Measurements from ENCODE around the gene MROH2A. TPM values are rescaled to one million over a fixed set of nuclear protein-coding genes. Genes with fewer than 3 reads are reported as not detected.
A peak's percentile ranks its signal among the peaks of the same experiment; 100 is the strongest.

MROH2A gene
- total and polyA plus RNA-seq, 8 donors, result 1.1 to 4.0 (median 1.4) TPM; not detected in 5

DNA sequence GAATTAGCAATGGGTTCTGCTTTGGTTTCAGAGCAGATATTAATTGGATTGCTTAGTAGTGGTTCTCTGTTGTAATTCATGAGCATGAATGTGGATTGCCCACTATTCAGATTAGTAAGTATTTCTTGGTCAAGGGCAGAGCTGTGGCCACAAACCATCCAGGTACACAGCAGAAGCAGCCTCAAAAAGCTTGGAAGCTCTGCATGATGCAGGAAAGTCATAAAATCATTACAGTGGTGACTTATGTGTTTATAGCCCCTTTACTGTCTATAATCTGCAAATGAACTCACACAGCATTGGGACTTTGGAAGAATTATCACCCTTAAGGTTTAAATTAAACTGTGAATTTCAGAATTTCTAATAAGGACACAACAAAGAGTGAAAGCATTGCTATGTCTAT lies 20.0 kb upstream of the MROH2A start:
- intact Hi-C loops (cut with DNase I; ENCODE audit: low total_unique reads), result no loop called here
- no peak for DNase-seq
- Histone ChIP-seq H3K4me3 (no peak overlapping the region), H3K36me3 (no peaks in the 10 kb centered on the region), H3K27ac (no peak overlapping the region), H3K4me1 (peaks cover 0 to 5% (median 0%) of the 10 kb centered on the region in 4 donors), H3K27me3 (no peaks in the 10 kb centered on the region), H3K9me3 (no peaks in the 10 kb centered on the region)
- TF ChIP-seq POLR2A (IDR thresholded peaks at IDR 0.05) (no peak), EP300 (IDR thresholded peaks at IDR 0.05) (no peak), POLR2AphosphoS5 (IDR thresholded peaks at IDR 0.05) (no peak)
- TF ChIP-seq, protein P1, sequence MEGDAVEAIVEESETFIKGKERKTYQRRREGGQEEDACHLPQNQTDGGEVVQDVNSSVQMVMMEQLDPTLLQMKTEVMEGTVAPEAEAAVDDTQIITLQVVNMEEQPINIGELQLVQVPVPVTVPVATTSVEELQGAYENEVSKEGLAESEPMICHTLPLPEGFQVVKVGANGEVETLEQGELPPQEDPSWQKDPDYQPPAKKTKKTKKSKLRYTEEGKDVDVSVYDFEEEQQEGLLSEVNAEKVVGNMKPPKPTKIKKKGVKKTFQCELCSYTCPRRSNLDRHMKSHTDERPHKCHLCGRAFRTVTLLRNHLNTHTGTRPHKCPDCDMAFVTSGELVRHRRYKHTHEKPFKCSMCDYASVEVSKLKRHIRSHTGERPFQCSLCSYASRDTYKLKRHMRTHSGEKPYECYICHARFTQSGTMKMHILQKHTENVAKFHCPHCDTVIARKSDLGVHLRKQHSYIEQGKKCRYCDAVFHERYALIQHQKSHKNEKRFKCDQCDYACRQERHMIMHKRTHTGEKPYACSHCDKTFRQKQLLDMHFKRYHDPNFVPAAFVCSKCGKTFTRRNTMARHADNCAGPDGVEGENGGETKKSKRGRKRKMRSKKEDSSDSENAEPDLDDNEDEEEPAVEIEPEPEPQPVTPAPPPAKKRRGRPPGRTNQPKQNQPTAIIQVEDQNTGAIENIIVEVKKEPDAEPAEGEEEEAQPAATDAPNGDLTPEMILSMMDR (IDR thresholded peaks at IDR 0.05), result no peak

DNA sequence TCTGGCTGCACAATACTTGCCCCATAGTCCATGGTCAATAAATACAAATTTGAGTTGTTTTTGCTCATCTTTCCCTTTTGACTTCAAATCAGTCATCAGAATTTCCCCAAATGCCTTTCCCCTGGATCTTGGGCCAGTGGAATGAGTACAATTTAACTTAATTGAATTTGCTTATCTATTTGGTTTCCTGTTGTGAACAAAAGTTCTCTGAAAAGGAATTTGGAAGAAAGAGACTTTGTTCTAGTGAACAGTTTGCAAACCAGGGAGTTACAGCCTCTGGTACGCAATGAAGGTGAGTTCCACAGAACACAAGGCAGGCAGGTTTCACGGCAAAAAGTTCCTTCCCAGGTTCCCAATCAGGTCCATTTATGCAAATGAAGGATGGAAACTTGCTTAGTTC lies 19.3 kb upstream of the MROH2A start:
- no peak overlapping the region for H3K4me3 ChIP-seq
- H3K27me3 ChIP-seq, result no peaks in the 10 kb centered on the region
- intact Hi-C loops (cut with DNase I; ENCODE audit: low total_unique reads), result no loop called here
- WGBS, 5 donors, result 85 to 95% (median 88%) methylated on average over 2 of the region's 2 CpGs
- TF ChIP-seq POLR2A (IDR thresholded peaks at IDR 0.05) (no peak), POLR2AphosphoS5 (IDR thresholded peaks at IDR 0.05) (no peak), EP300 (IDR thresholded peaks at IDR 0.05) (no peak)
- TF ChIP-seq, protein P1 (IDR thresholded peaks at IDR 0.05), result no peak
- H3K4me1 ChIP-seq, result peaks cover 0 to 5% (median 0%) of the 10 kb centered on the region in 4 donors
- no peaks in the 10 kb centered on the region for H3K9me3 ChIP-seq
- no peak overlapping the region for H3K27ac ChIP-seq
- no peaks in the 10 kb centered on the region for H3K36me3 ChIP-seq
- no peak for DNase-seq

DNA sequence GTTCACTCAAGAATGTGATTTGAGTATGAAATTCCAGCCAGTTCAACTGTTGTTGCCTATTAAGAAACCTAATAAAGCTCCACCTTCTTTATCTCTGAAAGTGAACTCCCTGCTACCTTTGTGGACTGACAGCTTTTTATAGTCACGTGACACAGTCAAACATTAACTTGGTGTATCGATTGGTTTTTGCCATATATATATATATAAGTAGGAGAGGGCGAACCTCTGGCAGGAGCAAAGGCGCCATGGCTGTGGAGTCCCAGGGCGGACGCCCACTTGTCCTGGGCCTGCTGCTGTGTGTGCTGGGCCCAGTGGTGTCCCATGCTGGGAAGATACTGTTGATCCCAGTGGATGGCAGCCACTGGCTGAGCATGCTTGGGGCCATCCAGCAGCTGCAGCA lies 18.1 kb upstream of the MROH2A start, which contains the start of gene UGT1A1:
UGT1A1 (plus strand) TSS at position 228 of the 400 bp plus-strand sequence; CDS start at position 246, 18 bp downstream.
- no peaks in the 10 kb centered on the region for H3K27me3 ChIP-seq
- H3K9me3 ChIP-seq, result no peaks in the 10 kb centered on the region
- H3K4me1 ChIP-seq, result peaks cover 0 to 5% (median 0%) of the 10 kb centered on the region in 4 donors
- intact Hi-C loops (cut with DNase I; ENCODE audit: low total_unique reads), result no loop called here
- H3K27ac ChIP-seq, result no peak within 1 kb of the TSS
- H3K4me3 ChIP-seq, result no peak within 1 kb of the TSS
- WGBS, 5 donors, result 72 to 80% (median 77%) methylated on average over 6 of the region's 6 CpGs
- peak in 1 of 2 donors; percentile 36 for DNase-seq
- TF ChIP-seq, protein P1 (IDR thresholded peaks at IDR 0.05), result no peak
- no peak for TF ChIP-seq EP300 (IDR thresholded peaks at IDR 0.05)
- TF ChIP-seq POLR2AphosphoS5 (IDR thresholded peaks at IDR 0.05), result no peak
- TF ChIP-seq POLR2A (IDR thresholded peaks at IDR 0.05), result no peak
- H3K36me3 ChIP-seq, result no peaks in the 10 kb centered on the region

DNA sequence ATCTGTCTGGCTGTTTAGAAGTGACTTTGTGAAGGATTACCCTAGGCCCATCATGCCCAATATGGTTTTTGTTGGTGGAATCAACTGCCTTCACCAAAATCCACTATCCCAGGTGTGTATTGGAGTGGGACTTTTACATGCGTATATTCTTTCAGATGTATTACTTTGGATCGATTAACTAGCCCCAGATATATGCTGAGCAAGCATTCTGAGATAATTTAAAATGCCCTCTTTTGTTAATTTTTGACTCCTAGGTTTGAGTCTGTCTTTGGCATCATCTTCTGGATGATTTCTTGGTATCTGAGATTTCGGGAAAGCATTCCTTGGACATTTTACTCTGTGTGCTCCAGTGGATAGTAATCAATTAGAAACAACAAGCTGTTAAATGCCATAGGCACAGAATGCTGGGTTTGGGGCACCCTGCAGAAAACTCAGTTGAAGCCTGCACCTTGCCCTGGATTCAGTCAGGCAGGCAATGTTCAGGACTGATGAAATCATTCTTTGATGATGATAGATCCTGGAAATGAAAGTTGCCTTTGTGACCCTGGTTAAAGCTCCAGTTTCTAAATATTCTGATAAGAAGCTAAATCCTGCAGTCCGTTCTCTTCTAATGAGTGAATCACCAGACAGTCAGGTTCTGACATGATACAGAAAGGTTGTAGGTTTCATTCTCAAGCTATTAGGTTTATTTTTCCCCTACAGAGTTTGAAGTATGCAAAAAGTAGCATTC lies 16.9 kb upstream of the MROH2A start:
- peaks cover 0 to 5% (median 0%) of the 10 kb centered on the region in 4 donors for H3K4me1 ChIP-seq
- no peak for DNase-seq
- H3K4me3 ChIP-seq, result no peak overlapping the region
- intact Hi-C loops (cut with DNase I; ENCODE audit: low total_unique reads), result no loop called here
- H3K27ac ChIP-seq, result no peak overlapping the region
- no peaks in the 10 kb centered on the region for H3K9me3 ChIP-seq
- H3K27me3 ChIP-seq, result no peaks in the 10 kb centered on the region
- H3K36me3 ChIP-seq, result no peaks in the 10 kb centered on the region
- TF ChIP-seq EP300 (IDR thresholded peaks at IDR 0.05), result no peak
- no peak for TF ChIP-seq POLR2AphosphoS5 (IDR thresholded peaks at IDR 0.05)
- TF ChIP-seq, protein P1 (IDR thresholded peaks at IDR 0.05), result no peak
- no peak for TF ChIP-seq POLR2A (IDR thresholded peaks at IDR 0.05)
- 76 to 91% (median 87%) methylated on average over 4 of the region's 4 CpGs for WGBS, 5 donors

All from stomach (tissue), 9 donors.